ENCODE results near the gene KRTAP12-2.

KRTAP12-2 gene

GRCh38 chr21:44666401-44667320 is at the start of gene KRTAP12-2:
Gene KRTAP12-2, minus strand, starts transcription at chr21:44666927. Its CDS starts 41 bp downstream, at chr21:44666886.
- ChIA-PET POLR2A (ENCODE audit: low non-redundant PET) (no interaction called here), CTCF (interaction anchor here (0.5 to 0.6 kb wide), 2 partner anchors 76 to 166 kb away, joined by 3 to 5 read pairs; no protein-coding TSS in a partner anchor)
- DNase-seq (ENCODE audit: low spot score) = no peak
- no peak for TF ChIP-seq CTCF (conservative IDR thresholded peaks at IDR 0.05; ENCODE audit: low read depth)
- H3K27ac ChIP-seq = no peak within 1 kb of the TSS

GRCh38 chr21:44714905-44715304 is 48.2 kb upstream of the KRTAP12-2 start:
- ChIA-PET POLR2A (ENCODE audit: low non-redundant PET) (no interaction called here), CTCF (no interaction called here)
- no peak for DNase-seq (ENCODE audit: low spot score)
- TF ChIP-seq CTCF (conservative IDR thresholded peaks at IDR 0.05; ENCODE audit: low read depth) = no peak
- H3K27ac ChIP-seq = no peak overlapping the region

- no peak overlapping the region for H3K27ac ChIP-seq
- TF ChIP-seq CTCF (conservative IDR thresholded peaks at IDR 0.05; ENCODE audit: low read depth) = no peak
- no peak for DNase-seq (ENCODE audit: low spot score)
- ChIA-PET POLR2A (ENCODE audit: low non-redundant PET) (no interaction called here), CTCF (no interaction called here)
These were observed 47.1 kb upstream of the KRTAP12-2 start for GRCh38 chr21:44713846-44714245.

- no peak for DNase-seq (ENCODE audit: low spot score)
- no peak overlapping the region for H3K27ac ChIP-seq
- ChIA-PET POLR2A (ENCODE audit: low non-redundant PET) (no interaction called here), CTCF (interaction anchor here (0.7 kb wide), 1 partner anchor 30 kb away, joined by 3 read pairs; no protein-coding TSS in a partner anchor)
- TF ChIP-seq CTCF (conservative IDR thresholded peaks at IDR 0.05; ENCODE audit: low read depth) = no peak
These were observed 46.4 kb upstream of the KRTAP12-2 start for GRCh38 chr21:44713130-44713529.

GRCh38 chr21:44712203-44713028 is 45.7 kb upstream of the KRTAP12-2 start:
- DNase-seq (ENCODE audit: low spot score) = no peak
- CTCF ChIA-PET = interaction anchor here (0.7 kb wide), 1 partner anchor 30 kb away, joined by 3 read pairs; no protein-coding TSS in a partner anchor
- TF ChIP-seq CTCF (conservative IDR thresholded peaks at IDR 0.05; ENCODE audit: low read depth) = no peak
- H3K27ac ChIP-seq = no peak overlapping the region
- POLR2A ChIA-PET (ENCODE audit: low non-redundant PET) = no interaction called here
